AG04449 (cell line): ENCODE results near the gene WDR7.

Source experiments
- CTCF ChIA-PET: fragments of 350-600 bp; formaldehyde crosslinking; extraction: SDS; loops from one replicate; lab custom pipeline; 2021; ENCODE audit warnings: antibody characterized with exemption; lab: Yijun Ruan, JAX
- POLR2A ChIA-PET: fragments of 400-600, 350-600 bp; formaldehyde crosslinking; extraction: SDS; loops from one replicate; lab custom pipeline; 2020; ENCODE audit warnings: antibody characterized with exemption, inconsistent platforms; lab: Yijun Ruan, JAX
- DNase-seq: peaks from one replicate; pipeline ENCODE4 v3.0.0-alpha.2; 2010; ENCODE audit warnings: low read depth, low spot score
- H3K4me3 ChIP-seq: 2 replicates; pipeline ENCODE4 v1.5.1; 2011; ENCODE audit warnings: low read depth, mild to moderate bottlenecking, control low read depth, low read length
- CTCF ChIP-seq: IDR thresholded peaks from one replicate; pipeline ENCODE4 v1.5.1; 2011; ENCODE audit warnings: mild to moderate bottlenecking, moderate library complexity, low read length, control low read depth, inconsistent platforms; ENCODE audit not compliant: insufficient read depth; ENCODE audit errors: missing control alignments

The WDR7 gene

GRCh38 chr18:56987236-56987635, 336.1 kb downstream of the WDR7 start:
- CTCF ChIA-PET = no interaction called here
- no peak for TF ChIP-seq CTCF
- POLR2A ChIA-PET = no interaction called here
- no peak for DNase-seq
- H3K4me3 ChIP-seq = no peak overlapping the region

GRCh38 chr18:56988022-56988421, 336.9 kb downstream of the WDR7 start:
- ChIA-PET POLR2A (no interaction called here), CTCF (no interaction called here)
- no peak overlapping the region for H3K4me3 ChIP-seq
- DNase-seq = no peak
- TF ChIP-seq CTCF = no peak

- TF ChIP-seq CTCF = no peak
- no peak overlapping the region for H3K4me3 ChIP-seq
- ChIA-PET POLR2A (no interaction called here), CTCF (no interaction called here)
- no peak for DNase-seq
These were observed 339.5 kb downstream of the WDR7 start for GRCh38 chr18:56990678-56991077.

GRCh38 chr18:56992777-56993176, 341.6 kb downstream of the WDR7 start:
- DNase-seq = no peak
- no peak for TF ChIP-seq CTCF
- CTCF ChIA-PET = no interaction called here
- H3K4me3 ChIP-seq = no peak overlapping the region
- POLR2A ChIA-PET = no interaction called here

- POLR2A ChIA-PET = no interaction called here
- CTCF ChIA-PET = no interaction called here
- no peak for TF ChIP-seq CTCF
- H3K4me3 ChIP-seq = no peak overlapping the region
- no peak for DNase-seq
These were observed 344.5 kb downstream of the WDR7 start for GRCh38 chr18:56995579-56996188.

GRCh38 chr18:56997200-56997599, 346.0 kb downstream of the WDR7 start:
- POLR2A ChIA-PET = no interaction called here
- no peak overlapping the region for H3K4me3 ChIP-seq
- no peak for DNase-seq
- CTCF ChIA-PET = no interaction called here
- TF ChIP-seq CTCF = no peak
